ENCODE measurements around the gene SRGAP2B. TPM values are rescaled to one million over a fixed set of nuclear protein-coding genes. Genes with fewer than 3 reads are reported as not detected.
"Not testable (repeated sequence)": the region's sequence is repeated elsewhere in the genome, so short reads cannot be mapped to it uniquely, and the experiment has no call there.

Gene SRGAP2B
- total RNA-seq, 1 donor from 2014 or later: 46.8 TPM

DNA sequence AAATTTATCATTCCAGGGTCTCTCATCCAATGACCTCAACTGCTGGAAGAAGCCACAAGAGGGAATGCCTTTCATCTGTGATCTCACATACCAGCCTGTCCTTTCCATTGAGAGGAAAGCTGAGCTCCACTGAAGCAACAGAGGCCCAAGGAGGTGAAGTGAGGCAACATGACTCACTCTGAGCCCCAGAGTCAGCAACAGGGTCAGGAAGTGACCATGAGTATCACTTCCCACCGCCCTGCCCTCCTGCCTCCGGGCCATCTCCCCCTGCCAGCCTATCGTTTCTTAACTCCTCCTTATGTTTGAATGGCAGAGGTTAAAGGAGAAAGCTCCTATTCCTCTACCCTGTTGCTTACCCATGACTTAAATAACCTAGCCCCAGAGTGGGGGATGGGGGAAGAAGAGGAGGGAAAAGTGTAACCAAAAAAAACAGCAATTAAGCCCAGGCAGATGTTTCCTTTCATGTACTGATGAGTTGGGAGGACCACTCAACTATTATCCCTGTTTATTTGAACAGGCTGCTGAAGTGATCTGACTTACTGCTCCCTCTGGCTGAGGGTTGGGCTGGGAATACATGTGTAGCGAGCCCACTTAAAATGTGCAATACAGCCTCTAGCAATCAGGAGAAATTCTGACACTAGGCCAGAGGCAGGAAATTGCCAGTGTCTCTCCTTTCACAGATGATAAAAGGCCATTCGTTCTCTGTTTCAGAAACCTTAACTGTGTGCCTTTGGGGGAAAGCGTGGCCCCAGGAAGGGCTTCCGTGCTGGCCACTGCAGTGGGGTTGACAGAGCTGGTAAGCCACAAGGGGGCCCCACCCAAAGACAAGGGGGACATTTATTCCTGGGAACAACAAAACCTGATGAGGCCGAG is 177.7 kb downstream of the SRGAP2B start:
- not testable (repeated sequence) for DNase-seq (ENCODE audit: extremely low read depth, low read depth, low spot score)

DNA sequence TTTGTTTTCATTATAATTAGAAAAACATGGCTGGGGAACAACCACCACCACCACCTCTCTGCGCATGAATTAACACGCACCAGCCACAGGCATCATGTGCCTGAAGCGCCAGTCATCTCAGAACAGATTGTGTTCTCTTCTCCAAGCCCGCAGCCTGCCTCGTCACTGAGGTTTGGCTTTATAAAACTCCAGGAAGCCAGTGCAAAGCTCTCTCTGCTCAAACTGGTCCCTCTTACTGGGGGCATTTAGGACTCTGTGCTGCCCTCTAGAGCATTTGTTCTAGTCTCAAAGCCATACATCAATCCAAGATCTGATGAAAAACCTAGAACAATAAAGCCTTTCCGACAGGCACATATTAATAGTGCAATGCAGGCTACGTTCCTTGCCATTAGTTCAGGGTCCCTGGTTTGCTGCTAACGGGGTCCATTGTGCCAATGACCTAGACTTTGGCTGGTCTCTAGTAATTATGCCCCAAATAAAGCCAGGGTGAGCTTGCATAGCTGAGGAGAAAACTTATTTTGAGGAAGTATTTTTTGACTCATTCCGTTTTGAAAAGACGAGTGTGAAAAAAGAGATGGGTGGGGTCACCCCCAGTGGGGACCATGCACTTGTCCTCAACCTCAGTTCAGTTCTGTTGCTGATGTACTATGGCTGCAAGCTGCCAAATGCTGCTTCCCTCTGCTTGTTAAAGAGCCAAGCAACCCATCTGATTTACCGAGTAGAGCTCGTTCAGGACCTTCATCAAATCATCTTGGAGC is 181.0 kb downstream of the SRGAP2B start:
- not testable (repeated sequence) for DNase-seq (ENCODE audit: extremely low read depth, low read depth, low spot score)

DNA sequence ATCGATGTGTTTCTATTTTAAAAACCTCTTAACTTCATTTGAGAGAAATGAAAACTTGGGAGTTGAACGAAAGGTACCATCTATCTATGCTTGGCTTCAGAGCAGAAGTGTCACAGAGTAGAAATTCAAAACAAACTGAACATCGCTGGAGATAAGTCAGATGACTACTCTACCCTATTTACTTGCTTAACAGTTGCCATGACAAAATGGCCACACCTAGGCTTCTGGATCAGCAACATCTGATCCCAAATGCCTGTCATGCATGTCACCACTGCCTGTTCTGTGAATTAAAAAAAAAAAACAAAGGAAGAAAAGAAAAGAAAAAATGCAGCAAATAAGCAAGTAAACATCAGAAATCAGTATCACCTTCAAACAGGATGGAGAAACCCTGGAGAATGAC is 181.7 kb downstream of the SRGAP2B start:
- not testable (repeated sequence) for DNase-seq (ENCODE audit: extremely low read depth, low read depth, low spot score)

DNA sequence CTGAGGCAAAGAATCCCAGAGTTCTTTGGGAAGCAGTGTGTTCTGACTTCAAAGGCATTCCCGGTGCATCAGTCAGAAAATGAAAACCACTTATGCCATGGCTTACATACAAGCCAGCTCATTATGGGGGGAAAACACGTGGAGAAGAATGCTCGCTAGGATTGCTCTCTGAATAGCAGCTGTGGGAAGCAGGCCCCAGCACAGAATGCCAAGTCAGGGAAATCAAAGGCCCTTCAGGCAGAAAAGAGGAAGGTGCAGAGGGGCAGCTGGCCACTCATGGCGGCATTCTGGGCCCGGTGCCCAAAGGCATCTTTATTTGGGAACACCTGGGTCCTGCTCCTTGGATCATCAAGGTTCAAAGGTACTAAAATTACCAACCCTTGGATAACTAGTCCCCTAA is 184.4 kb downstream of the SRGAP2B start:
- DNase-seq (ENCODE audit: extremely low read depth, low read depth, low spot score): not testable (repeated sequence)

DNA sequence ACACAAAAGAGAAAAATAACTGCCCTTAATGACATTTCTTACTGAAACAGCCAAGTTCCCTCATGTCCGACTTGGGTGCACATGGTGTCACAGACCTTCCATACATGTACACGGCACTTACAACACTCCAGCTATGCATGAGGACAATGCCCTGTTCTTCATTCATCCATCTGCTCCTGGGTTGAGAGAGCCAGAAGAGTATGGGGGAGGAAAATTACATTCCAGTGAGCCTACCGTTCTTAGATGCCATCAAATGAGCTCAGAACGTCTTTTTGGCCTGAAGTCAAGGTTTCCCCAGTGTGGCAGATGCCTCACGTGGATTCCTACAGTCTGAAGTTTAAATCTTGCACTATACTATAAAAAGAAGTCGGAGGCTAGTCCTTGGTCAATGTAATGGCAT is 194.3 kb downstream of the SRGAP2B start:
- DNase-seq (ENCODE audit: extremely low read depth, low read depth, low spot score): not testable (repeated sequence)

DNA sequence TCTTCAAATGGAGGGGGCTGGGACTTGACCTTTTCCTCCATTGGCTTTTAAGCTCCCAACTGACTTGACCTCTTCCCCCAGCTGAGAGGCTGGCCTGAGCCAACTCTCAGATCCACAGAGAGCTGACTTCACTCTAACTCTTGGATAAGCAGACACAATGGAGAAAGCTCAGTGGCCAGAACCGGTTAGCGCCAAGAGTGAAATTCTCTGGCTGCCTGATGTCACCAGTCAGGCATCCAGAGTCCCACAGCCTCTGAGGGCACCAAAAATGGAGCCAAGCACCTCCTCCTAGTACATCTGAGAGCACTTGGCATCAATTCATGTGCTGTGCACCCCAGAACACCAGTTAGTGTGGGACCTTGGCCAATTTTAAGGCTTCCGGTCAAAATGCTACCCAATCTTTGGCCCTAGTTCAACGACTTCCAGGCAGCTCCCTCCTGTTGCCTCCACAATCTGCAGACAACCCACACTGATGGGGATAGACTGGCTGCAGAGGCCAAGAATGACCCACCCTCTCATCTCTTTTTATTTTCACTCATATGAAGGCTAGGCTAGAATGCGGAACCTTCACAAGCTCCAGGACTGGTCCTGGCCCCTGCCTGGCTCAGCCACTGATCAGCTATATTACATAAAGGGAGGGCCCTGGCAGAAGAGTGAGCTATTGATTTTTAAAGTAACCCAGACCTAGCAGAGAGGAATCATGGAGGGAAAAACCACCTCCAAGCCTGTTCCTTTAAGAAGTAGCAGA is 200.5 kb downstream of the SRGAP2B start:
- DNase-seq (ENCODE audit: extremely low read depth, low read depth, low spot score): not testable (repeated sequence)

DNA sequence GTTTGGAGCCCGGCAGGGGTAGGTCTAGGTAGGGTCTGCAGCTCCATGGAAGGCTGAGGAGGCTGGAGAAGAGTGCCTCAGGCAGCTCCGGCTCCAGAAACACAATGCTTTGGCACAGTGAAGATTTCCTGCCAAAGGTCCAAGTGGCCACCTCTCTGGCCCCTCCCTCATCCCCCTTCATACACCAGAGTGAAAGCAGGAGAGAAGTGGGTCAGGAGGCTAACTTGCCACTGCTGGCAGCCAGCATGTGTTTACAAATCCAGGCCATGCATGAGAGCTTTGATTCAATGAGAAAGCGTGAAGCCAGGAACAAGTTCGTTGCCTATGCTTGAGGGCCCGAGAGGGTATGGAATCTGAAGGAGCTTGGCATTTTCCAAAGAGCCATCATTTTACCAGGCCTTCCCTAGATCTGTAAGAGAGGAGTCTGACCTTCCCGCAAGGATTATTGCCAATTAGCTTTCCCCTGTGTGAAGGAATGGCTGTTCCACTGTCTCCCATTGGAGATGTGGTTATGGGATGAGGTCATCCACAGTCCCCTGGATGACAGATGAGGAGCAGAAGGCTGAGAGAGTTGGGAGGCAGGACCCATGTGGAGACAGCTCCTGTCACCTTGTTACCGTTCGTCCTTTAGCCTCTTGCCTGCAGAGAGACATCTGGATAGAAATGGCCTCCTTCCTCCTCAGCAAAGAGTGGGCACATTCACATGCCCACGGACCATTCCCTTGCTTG is 201.3 kb downstream of the SRGAP2B start:
- not testable (repeated sequence) for DNase-seq (ENCODE audit: extremely low read depth, low read depth, low spot score)

DNA sequence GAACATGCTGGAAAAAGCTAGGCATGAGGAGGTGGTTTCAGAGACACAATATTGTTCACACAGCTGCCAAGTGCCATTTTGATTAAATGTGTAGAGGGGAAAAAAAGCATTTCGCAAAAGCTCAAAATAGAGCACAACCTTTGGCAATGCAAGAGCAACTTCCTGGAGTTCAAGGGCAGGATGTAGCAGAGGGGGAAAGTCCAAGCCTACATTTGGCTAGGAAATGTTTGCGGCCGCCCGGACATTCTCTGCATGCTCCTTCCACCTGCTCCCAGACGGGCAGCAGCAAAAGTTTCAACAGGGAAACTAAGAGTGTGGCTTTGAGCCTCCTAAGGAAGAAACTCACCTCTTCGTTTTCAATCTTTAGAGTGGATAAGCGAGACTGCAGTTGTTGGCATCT is 202.1 kb downstream of the SRGAP2B start:
- DNase-seq (ENCODE audit: extremely low read depth, low read depth, low spot score): not testable (repeated sequence)

DNA sequence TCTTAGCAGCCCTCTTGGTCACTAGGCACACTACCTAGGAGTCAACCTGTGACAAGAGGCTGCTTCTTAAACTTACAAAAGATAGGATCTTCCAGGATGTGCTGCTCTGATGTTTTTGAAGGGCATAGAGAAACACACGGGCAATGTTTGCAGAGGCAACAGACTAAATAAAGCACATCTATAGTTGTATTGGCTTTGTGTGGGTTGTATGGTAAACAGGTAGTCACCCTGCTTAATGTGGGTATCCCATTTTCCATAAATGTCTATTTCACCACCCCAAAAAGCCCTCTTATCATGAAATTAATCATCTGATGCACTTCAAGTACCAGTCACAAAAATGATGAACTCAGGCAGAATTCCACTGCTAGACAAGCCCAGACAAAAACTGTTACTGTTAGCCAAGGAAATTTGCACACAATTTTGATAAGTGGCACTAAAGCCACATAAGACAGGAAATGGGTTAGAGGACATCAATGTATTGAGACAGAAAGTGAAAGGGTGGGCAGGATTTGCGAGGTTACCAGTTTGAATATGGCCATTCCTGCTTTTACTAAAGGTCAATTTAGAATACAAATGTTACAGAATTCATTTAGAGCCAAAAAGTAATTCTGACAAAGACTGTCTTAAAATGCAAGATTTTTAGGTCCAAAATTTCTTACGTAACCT is 205.5 kb downstream of the SRGAP2B start:
- not testable (repeated sequence) for DNase-seq (ENCODE audit: extremely low read depth, low read depth, low spot score)

DNA sequence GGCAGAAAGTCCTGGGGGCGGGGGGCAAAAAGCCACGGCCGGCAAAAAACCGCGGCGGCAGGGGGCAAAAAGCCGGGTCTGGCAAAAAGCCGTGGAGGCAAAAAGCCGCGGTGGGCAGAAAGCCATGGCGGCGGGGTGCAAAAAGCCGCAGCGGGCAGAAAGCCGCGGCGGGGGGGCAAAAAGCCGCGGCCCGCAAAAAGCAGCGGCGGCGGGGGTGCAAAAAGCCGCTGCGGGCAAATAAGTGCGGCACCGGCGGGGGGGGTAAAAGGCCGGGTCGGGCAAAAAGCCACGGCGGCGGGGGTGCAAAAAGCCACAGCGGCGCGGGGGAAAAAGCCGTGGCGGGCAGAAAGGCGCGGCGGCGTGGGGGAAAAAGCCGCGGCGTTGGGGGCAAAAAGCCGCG is 212.1 kb downstream of the SRGAP2B start:
- DNase-seq (ENCODE audit: extremely low read depth, low read depth, low spot score): not testable (repeated sequence)

DNA sequence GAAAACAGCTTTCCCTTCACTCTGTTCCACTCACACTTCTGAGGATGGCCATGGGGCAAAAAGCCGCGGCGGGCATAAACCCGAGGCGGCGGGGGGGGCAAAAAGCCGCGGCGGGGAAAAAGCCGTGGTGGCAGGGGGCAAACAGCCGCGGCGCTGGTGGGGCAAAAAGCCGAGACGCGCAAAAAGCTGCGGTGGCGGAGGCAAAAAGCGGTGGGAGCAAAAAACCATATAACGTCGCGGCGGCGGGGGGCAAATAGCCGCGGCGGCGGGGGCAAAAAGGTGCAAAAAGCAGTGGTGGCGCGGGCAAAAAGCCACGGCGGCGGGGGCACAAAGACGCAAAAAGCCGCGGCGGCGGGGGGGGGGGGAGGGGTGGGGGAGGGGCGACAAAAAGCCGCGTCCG is 212.8 kb downstream of the SRGAP2B start:
- not testable (repeated sequence) for DNase-seq (ENCODE audit: extremely low read depth, low read depth, low spot score)

DNA sequence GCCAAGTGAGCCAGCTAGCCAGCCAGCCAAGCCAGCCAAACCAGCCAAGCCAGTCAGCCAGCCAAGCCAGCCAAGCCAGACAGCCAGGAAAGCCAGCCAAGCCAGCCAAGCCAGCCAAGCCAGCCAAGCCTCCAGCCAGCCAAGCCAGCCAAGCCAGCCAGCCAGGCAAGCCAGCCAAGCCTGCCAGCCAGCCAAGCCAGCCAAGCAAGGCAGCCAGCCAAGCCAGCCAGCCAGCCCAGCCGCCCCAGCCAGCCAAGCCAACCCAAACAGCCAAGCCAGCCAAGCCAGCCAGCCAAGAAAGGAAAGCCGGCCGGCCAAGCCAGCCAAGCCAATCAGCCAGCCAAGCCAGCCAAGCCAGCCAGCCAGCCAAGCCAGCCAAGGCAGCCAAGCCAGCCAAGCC is 236.5 kb downstream of the SRGAP2B start:
- DNase-seq (ENCODE audit: extremely low read depth, low read depth, low spot score): not testable (repeated sequence)

Other genes with a start within 250 kb of the SRGAP2B start
- 0.48 and 1.1 TPM in 2 replicates for gene FAM72D, start 646 bp upstream of the SRGAP2B start, total RNA-seq
- not detected in 2 replicates for gene PPIAL4D, start 146.8 kb upstream of the SRGAP2B start, total RNA-seq

Measured in glomerular endothelial cell (primary cell).